IPS-20b (cell line): ENCODE measurements around the gene AHNAK2.

ENCODE experiments used
- H3K27ac ChIP-seq: one replicate; pipeline ENCODE4 v1.5.1; 2013; ENCODE audit warnings: low read length
- H3K27me3 ChIP-seq: 2 replicates; pipeline ENCODE4 v1.6.1; 2013; ENCODE audit warnings: mild to moderate bottlenecking, low read length, inconsistent platforms; ENCODE audit not compliant: insufficient read depth
- H3K36me3 ChIP-seq: 2 replicates; pipeline ENCODE4 v1.6.1; 2013; ENCODE audit warnings: low read depth, mild to moderate bottlenecking, inconsistent platforms, low read length, moderate library complexity; ENCODE audit not compliant: insufficient read depth
- H3K4me1 ChIP-seq: 2 replicates; pipeline ENCODE4 v1.6.1; 2013; ENCODE audit warnings: mild to moderate bottlenecking, control low read depth, inconsistent platforms, low read length, moderate library complexity; ENCODE audit not compliant: insufficient read depth
- H3K4me3 ChIP-seq: 2 replicates; pipeline ENCODE4 v1.5.1; 2013; ENCODE audit warnings: mild to moderate bottlenecking, low read length, inconsistent platforms
- H3K9ac ChIP-seq: 2 replicates; pipeline ENCODE4 v1.6.1; 2013; ENCODE audit warnings: low read depth, mild to moderate bottlenecking, inconsistent platforms, low read length, moderate library complexity
- H3K9me3 ChIP-seq: 2 replicates; pipeline ENCODE4 v1.6.1; 2013; ENCODE audit warnings: mild to moderate bottlenecking, low read depth, low read length, inconsistent platforms; ENCODE audit not compliant: insufficient read depth

Gene AHNAK2

GRCh38 chr14:104888489-104889374 is 89.4 kb downstream of the AHNAK2 start:
- H3K9ac ChIP-seq, result no peak overlapping the region
- H3K27me3 ChIP-seq, result no peaks in the 10 kb centered on the region
- H3K9me3 ChIP-seq, result no peaks in the 10 kb centered on the region
- no peak overlapping the region for H3K4me3 ChIP-seq
- H3K4me1 ChIP-seq, result no peaks in the 10 kb centered on the region
- no peaks in the 10 kb centered on the region for H3K36me3 ChIP-seq
- H3K27ac ChIP-seq, result no peak overlapping the region

DNA sequence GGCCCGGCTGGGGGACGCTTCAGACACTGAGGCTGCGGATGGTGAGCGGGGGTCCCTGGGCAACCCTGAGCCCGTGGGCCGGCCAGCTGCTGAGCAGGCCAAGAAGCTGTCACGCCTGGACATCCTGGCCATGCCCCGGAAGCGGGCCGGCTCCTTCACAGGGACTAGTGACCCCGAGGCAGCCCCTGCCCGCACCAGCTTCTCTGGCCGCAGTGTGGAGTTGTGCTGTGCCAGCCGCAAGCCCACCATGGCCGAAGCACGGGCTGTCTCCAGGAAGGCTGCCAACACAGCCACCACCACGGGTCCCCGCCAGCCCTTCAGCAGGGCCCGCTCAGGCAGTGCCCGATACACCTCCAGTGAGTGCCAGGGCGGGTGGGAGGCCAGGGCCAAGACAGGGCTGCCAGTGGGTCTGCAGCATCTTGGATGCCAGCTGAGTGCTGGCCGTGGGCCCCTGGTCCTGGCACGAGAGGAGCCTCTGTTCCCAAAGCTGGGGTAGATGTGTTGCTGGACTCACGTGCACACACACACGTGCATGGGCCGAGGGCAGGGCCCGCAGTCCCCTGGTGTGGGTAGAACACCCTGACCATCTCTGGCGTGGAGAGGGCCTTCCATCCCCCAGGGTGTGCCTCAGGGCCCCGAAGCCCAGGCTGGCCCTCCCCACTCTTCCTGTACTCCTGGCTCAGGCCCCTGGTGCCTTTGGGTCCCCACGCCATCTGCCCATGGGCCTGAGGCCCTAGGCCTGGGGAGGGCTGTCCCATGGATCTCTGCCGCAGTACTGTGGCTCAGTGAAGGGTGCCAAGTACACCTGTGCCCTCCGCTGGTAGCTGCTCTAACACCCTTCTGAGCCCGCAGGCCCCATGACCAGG is 90.3 kb downstream of the AHNAK2 start:
- no peaks in the 10 kb centered on the region for H3K36me3 ChIP-seq
- no peaks in the 10 kb centered on the region for H3K9me3 ChIP-seq
- H3K4me1 ChIP-seq, result no peaks in the 10 kb centered on the region
- H3K9ac ChIP-seq, result no peak overlapping the region
- no peak overlapping the region for H3K4me3 ChIP-seq
- no peaks in the 10 kb centered on the region for H3K27me3 ChIP-seq
- H3K27ac ChIP-seq, result no peak overlapping the region
